H1 (cell line): ENCODE measurements around the gene PXN.
"Not testable (repeated sequence)": the region's sequence is repeated elsewhere in the genome, so short reads cannot be mapped to it uniquely, and the experiment has no call there.

Experiments used
- CEBPB ChIP-seq: IDR thresholded peaks from 2 replicates; pipeline ENCODE4 v1.6.1; 2012; ENCODE audit warnings: low read depth, low read length
- CREB1 ChIP-seq: IDR thresholded peaks from 2 replicates; pipeline ENCODE4 v1.6.1; 2012; ENCODE audit warnings: inconsistent platforms
- EP300 ChIP-seq, 2 experiments: IDR thresholded peaks; 1 replicate in 1 of 2; 2 replicates in 1 of 2; pipeline ENCODE4 v1.6.1; 2011 to 2012; ENCODE audit warnings: low read depth in 2 of 2, low read length in 2 of 2, mild to moderate bottlenecking in 2 of 2, borderline replicate concordance in 1 of 2, inconsistent platforms in 1 of 2, moderate library complexity in 1 of 2
- GABPA ChIP-seq: IDR thresholded peaks from 2 replicates; pipeline ENCODE4 v1.6.1; 2011; ENCODE audit warnings: mild to moderate bottlenecking, low read length, moderate library complexity, borderline replicate concordance; ENCODE audit not compliant: insufficient read depth
- HDAC2 ChIP-seq, 2 experiments: fragments of 300-600 bp in 1 of 2; sonication (generic) in 1 of 2; IDR thresholded peaks; 2 replicates each; pipeline ENCODE4 v1.6.1; 2011 to 2012; ENCODE audit warnings: low read depth in 2 of 2, low read length in 2 of 2, mild to moderate bottlenecking in 2 of 2, moderate library complexity in 2 of 2, borderline replicate concordance in 1 of 2, inconsistent platforms in 1 of 2
- NRF1 ChIP-seq: IDR thresholded peaks from 2 replicates; pipeline ENCODE4 v1.6.1; 2011; ENCODE audit warnings: mild to moderate bottlenecking, low read depth, low read length, improper control_type of control experiment
- POLR2A ChIP-seq, 2 experiments: IDR thresholded peaks; 1 replicate in 1 of 2; 2 replicates in 1 of 2; pipeline ENCODE4 v1.6.1; 2011; ENCODE audit warnings: low read depth in 2 of 2, low read length in 2 of 2, mild to moderate bottlenecking in 2 of 2; ENCODE audit errors: control extremely low read depth in 1 of 2
- POLR2AphosphoS5 ChIP-seq: IDR thresholded peaks from 2 replicates; pipeline ENCODE4 v1.6.1; 2011; ENCODE audit warnings: low read depth, low read length
- RAD21 ChIP-seq, 2 experiments: IDR thresholded peaks in 1 of 2; conservative IDR thresholded peaks in 1 of 2; 2 replicates each; pipeline ENCODE4 v1.6.1; 2011; ENCODE audit warnings: low read depth in 2 of 2, low read length in 2 of 2, improper control_type of control experiment in 1 of 2, inconsistent platforms in 1 of 2, mild to moderate bottlenecking in 1 of 2, moderate library complexity in 1 of 2
- RBBP5 ChIP-seq: IDR thresholded peaks from 2 replicates; pipeline ENCODE4 v1.7.1; 2012; ENCODE audit warnings: low read depth, mild to moderate bottlenecking, inconsistent platforms, low read length, moderate library complexity, borderline replicate concordance
- YY1 ChIP-seq: IDR thresholded peaks from 2 replicates; pipeline ENCODE4 v1.6.1; 2011; ENCODE audit warnings: low read depth, mild to moderate bottlenecking, low read length
- TF ChIP-seq, protein P1 (sequence below), 3 experiments: IDR thresholded peaks; 1 replicate in 2 of 3; 2 replicates in 1 of 3; pipeline versions ENCODE4 v1.5.1 to v1.6.1; 2011; ENCODE audit warnings: low read length in 3 of 3, mild to moderate bottlenecking in 3 of 3, inconsistent platforms in 2 of 3, low read depth in 1 of 3, moderate library complexity in 1 of 3; ENCODE audit not compliant: insufficient read depth in 1 of 3; ENCODE audit errors: control extremely low read depth in 1 of 3
- TF ChIP-seq, protein P2 (sequence below): IDR thresholded peaks from 2 replicates; pipeline ENCODE4 v1.6.1; 2012; ENCODE audit warnings: inconsistent platforms

DNA sequence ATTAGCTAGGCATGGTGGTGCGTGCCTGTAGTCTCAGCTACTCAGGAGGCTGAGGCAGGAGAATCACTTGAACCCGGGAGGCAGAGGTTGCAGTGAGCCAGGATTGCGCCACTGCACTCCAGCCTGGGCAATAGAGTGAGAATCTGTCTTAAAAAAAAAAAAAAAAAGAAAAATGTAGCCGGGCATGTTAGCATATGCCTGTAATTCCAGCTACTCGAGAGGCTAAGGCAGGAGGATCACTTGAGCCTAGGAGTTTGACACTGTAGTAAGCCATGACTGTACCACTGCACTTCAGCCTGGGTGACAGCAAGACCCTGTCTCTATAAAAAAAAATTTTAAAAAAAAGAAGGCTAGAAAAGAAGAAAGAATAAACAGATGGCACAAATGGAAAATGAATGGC, 18.8 kb downstream of the PXN start:
- not testable (repeated sequence) for TF ChIP-seq GABPA; RAD21 (IDR thresholded peaks at IDR 0.05 in 1 of 2, conservative IDR thresholded peaks at IDR 0.05 in 1 of 2; ENCODE audit: low read depth in 2 of 2, low read length in 2 of 2); EP300 (IDR thresholded peaks at IDR 0.05; ENCODE audit: borderline replicate concordance in 1 of 2, low read depth in 2 of 2, low read length in 2 of 2); CEBPB; RBBP5; CREB1; YY1; POLR2A (IDR thresholded peaks at IDR 0.05; ENCODE audit: control extremely low read depth in 1 of 2, low read depth in 2 of 2, low read length in 2 of 2); NRF1; HDAC2 (IDR thresholded peaks at IDR 0.05; ENCODE audit: borderline replicate concordance in 1 of 2, low read depth in 2 of 2, low read length in 2 of 2); POLR2AphosphoS5
- TF ChIP-seq, protein P1, sequence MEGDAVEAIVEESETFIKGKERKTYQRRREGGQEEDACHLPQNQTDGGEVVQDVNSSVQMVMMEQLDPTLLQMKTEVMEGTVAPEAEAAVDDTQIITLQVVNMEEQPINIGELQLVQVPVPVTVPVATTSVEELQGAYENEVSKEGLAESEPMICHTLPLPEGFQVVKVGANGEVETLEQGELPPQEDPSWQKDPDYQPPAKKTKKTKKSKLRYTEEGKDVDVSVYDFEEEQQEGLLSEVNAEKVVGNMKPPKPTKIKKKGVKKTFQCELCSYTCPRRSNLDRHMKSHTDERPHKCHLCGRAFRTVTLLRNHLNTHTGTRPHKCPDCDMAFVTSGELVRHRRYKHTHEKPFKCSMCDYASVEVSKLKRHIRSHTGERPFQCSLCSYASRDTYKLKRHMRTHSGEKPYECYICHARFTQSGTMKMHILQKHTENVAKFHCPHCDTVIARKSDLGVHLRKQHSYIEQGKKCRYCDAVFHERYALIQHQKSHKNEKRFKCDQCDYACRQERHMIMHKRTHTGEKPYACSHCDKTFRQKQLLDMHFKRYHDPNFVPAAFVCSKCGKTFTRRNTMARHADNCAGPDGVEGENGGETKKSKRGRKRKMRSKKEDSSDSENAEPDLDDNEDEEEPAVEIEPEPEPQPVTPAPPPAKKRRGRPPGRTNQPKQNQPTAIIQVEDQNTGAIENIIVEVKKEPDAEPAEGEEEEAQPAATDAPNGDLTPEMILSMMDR (IDR thresholded peaks at IDR 0.05; ENCODE audit: control extremely low read depth in 1 of 3, insufficient read depth in 1 of 3, low read depth in 1 of 3, low read length in 3 of 3) = not testable (repeated sequence)
- TF ChIP-seq, protein P2, sequence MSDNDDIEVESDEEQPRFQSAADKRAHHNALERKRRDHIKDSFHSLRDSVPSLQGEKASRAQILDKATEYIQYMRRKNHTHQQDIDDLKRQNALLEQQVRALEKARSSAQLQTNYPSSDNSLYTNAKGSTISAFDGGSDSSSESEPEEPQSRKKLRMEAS = not testable (repeated sequence)
